Measurements from ENCODE around the gene PSMB3.
A peak's percentile ranks its signal among the peaks of the same experiment; 100 is the strongest.

Gene PSMB3

GRCh38 chr17:38797158-38797490 lies 44.6 kb downstream of the PSMB3 start:
- no peak for DNase-seq (ENCODE audit: low spot score)

- no peak for DNase-seq (ENCODE audit: low spot score)
Observed at GRCh38 chr17:38797828-38798227, 45.3 kb downstream of the PSMB3 start.

- peak; percentile 56 for DNase-seq (ENCODE audit: low spot score)
Observed at GRCh38 chr17:38798614-38799500, 46.3 kb downstream of the PSMB3 start.

GRCh38 chr17:38799501-38800236 lies 47.1 kb downstream of the PSMB3 start, which contains the start of gene PIP4K2B:
Gene PIP4K2B (minus strand): TSS chr17:38799556. CDS start chr17:38799424, 132 bp downstream.
- DNase-seq (ENCODE audit: low spot score) = peak; percentile 87

- no peak for DNase-seq (ENCODE audit: low spot score)
Observed at GRCh38 chr17:38800237-38800760, 47.8 kb downstream of the PSMB3 start.

GRCh38 chr17:38809828-38810227 lies 57.3 kb downstream of the PSMB3 start:
- DNase-seq (ENCODE audit: low spot score) = no peak
